ENCODE data around the gene DMXL2.

The DMXL2 gene

DNA sequence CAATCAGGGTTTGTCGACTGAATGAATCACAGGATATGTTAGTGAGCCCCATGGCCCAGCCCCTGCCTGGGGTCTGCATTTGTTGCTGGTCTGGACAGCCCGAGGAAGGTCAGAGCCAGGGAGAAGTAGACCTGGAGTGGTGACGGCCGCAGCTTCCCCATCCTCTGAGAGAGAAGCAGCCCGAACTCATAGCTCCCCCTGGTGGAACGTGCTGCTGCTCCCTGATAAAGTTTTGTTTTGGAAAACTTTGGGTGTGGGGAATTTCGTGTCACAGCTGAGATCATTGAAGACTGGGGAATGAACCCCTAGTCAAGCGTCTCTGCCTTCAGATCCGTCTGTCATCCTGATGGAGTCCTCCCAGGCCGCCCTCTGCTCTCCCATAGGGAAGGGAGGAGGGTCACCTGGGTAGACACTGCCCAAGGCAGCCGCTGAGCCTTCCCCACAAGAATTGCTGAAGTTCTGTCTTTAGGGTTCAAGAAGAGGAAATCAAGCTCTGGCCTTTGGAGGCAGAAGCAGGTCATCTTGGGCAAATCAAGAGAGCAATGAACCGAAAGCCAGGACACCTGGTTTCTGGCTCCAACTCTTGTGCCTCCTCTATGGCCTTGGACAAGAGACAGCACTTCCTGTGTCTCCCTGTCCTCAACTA is 220.6 kb downstream of the DMXL2 start:
- Histone ChIP-seq H3K4me3 (ENCODE audit: insufficient read depth, low read depth, low read length, poor library complexity, severe bottlenecking) (no peak overlapping the region), H3K27ac (ENCODE audit: insufficient read depth, low read length, poor library complexity, severe bottlenecking) (no peak overlapping the region), H3K9me3 (ENCODE audit: control insufficient read depth, low read length) (no peaks in the 10 kb centered on the region), H3K36me3 (ENCODE audit: control insufficient read depth, insufficient read depth, low read length) (no peaks in the 10 kb centered on the region), H3K27me3 (replicated peaks; ENCODE audit: control insufficient read depth, insufficient read depth, low read length, poor library complexity, severe bottlenecking) (no peaks in the 10 kb centered on the region), H3K4me1 (ENCODE audit: control insufficient read depth, insufficient read depth, low read length, poor library complexity, severe bottlenecking) (no peaks in the 10 kb centered on the region)
- DNase-seq: no peak

DNA sequence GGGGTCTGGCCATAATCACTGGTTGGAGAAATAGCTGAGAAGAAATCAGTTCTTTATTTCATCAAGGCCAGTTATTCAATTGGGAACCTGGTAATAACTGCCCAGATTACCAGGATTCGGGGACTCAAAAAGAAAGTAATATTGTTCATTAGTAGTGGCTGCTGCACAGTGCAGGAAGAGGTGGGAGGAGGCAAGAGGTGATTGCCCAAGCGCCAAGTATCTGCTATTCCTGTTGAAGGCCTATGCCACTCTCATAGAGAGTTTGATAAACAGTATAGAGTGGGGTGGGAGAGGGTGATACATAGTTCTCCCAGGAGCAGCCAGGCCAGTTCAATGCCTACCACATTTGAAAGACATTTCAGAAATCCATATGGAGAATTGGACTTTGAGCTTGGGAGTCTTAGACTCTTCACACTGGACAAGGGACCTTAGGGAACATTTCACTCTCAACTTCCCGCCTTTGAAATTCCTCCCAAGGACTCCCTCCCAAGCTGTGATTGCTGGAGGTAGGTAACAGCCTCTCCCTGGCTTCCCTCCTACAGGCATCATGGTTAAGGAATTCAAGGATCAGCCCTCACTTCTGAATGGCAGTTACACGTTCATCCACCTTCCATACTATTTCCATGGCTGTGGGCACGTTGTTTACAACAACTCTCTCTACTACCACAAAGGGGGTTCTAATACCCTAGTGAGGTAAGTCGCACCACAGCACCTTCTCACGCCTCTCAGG is 221.4 kb downstream of the DMXL2 start:
- H3K36me3 ChIP-seq (ENCODE audit: control insufficient read depth, insufficient read depth, low read length): no peaks in the 10 kb centered on the region
- no peak overlapping the region for H3K27ac ChIP-seq (ENCODE audit: insufficient read depth, low read length, poor library complexity, severe bottlenecking)
- H3K27me3 ChIP-seq (replicated peaks; ENCODE audit: control insufficient read depth, insufficient read depth, low read length, poor library complexity, severe bottlenecking): no peaks in the 10 kb centered on the region
- no peak for DNase-seq
- H3K4me3 ChIP-seq (ENCODE audit: insufficient read depth, low read depth, low read length, poor library complexity, severe bottlenecking): no peak overlapping the region
- H3K9me3 ChIP-seq (ENCODE audit: control insufficient read depth, low read length): no peaks in the 10 kb centered on the region
- no peaks in the 10 kb centered on the region for H3K4me1 ChIP-seq (ENCODE audit: control insufficient read depth, insufficient read depth, low read length, poor library complexity, severe bottlenecking)

DNA sequence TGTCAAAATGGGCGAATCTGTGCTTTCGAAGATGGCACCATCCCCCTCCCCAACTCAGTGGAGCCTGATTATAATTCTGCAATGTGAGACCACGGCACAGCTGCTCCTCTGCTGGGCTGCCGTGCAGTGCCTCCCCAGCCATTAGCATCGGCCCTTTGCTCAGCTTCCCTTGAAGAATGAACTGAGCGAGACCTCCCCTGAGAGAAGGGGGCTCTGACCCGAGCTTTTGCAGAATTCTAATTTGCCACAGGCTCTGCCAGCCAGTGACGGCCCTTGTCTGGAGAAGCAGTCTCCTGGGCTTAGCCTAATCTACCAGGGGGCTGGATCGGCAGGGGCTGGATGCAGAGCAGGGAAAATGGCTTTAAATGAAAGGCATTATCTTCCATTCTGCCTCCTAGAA is 223.9 kb downstream of the DMXL2 start:
- H3K36me3 ChIP-seq (ENCODE audit: control insufficient read depth, insufficient read depth, low read length): no peaks in the 10 kb centered on the region
- H3K4me3 ChIP-seq (ENCODE audit: insufficient read depth, low read depth, low read length, poor library complexity, severe bottlenecking): no peak overlapping the region
- no peaks in the 10 kb centered on the region for H3K27me3 ChIP-seq (replicated peaks; ENCODE audit: control insufficient read depth, insufficient read depth, low read length, poor library complexity, severe bottlenecking)
- no peak overlapping the region for H3K27ac ChIP-seq (ENCODE audit: insufficient read depth, low read length, poor library complexity, severe bottlenecking)
- no peak for DNase-seq
- no peaks in the 10 kb centered on the region for H3K4me1 ChIP-seq (ENCODE audit: control insufficient read depth, insufficient read depth, low read length, poor library complexity, severe bottlenecking)
- H3K9me3 ChIP-seq (ENCODE audit: control insufficient read depth, low read length): no peaks in the 10 kb centered on the region
